ENCODE measurements around the gene CELF5. TPM values are rescaled to one million over a fixed set of nuclear protein-coding genes. Genes with fewer than 3 reads are reported as not detected.

Gene CELF5
- total RNA-seq, 1 experiment from 2014 or later = 1.2 TPM

GRCh38 chr19:3178377-3178972 is 46.0 kb upstream of the CELF5 start, which contains the start of gene S1PR4:
S1PR4 (plus strand) TSS chr19:3178769; CDS start chr19:3178793, 24 bp downstream.
- in situ Hi-C loops (cut with HindIII; ENCODE audit: low pct_unique_long_range_greater_than_20kb, low sequenced_read_pairs) = no loop called here
- Histone ChIP-seq H3K4me1 (ENCODE audit: control insufficient read depth, insufficient read depth, low read length) (peaks cover 12% of the 10 kb centered on the region), H3K4me3 (ENCODE audit: low read depth in 2 of 2, low read length in 2 of 2) (no peak within 1 kb of the TSS), H3K36me3 (ENCODE audit: control insufficient read depth, insufficient read depth, low read length) (no peaks in the 10 kb centered on the region), H3K27me3 (ENCODE audit: control insufficient read depth, insufficient read depth, low read length) (no peaks in the 10 kb centered on the region), H3K9me3 (ENCODE audit: control insufficient read depth, insufficient read depth, low read depth, low read length) (no peaks in the 10 kb centered on the region), H3K27ac (ENCODE audit: low read length) (no peak within 1 kb of the TSS)
- intact Hi-C loops (cut with micrococcal nuclease; ENCODE audit: unreplicated experiment) = no loop called here
- DNase-seq (ENCODE audit: low read depth, low spot score) (no peak), ATAC-seq (no peak)
- CTCF ChIA-PET = no interaction called here
- TF ChIP-seq SIN3A (IDR thresholded peaks at IDR 0.05; ENCODE audit: borderline replicate concordance, insufficient read depth, low read depth, low read length) (no peak), POLR2AphosphoS5 (IDR thresholded peaks at IDR 0.05; ENCODE audit: low read depth, low read length) (no peak)
- no TSS peak for BruUV-seq (replicated peaks)
- POLR2A ChIA-PET = no interaction called here

GRCh38 chr19:3178973-3179738 is 45.3 kb upstream of the CELF5 start:
- no peak overlapping the region for H3K4me3 ChIP-seq (ENCODE audit: low read depth in 2 of 2, low read length in 2 of 2)
- no TSS peak for BruUV-seq (replicated peaks)
- POLR2A ChIA-PET = no interaction called here
- no peak overlapping the region for H3K27ac ChIP-seq (ENCODE audit: low read length)
- ATAC-seq (no peak), DNase-seq (ENCODE audit: low read depth, low spot score) (no peak)
- no peaks in the 10 kb centered on the region for H3K9me3 ChIP-seq (ENCODE audit: control insufficient read depth, insufficient read depth, low read depth, low read length)
- H3K4me1 ChIP-seq (ENCODE audit: control insufficient read depth, insufficient read depth, low read length) = peaks cover 12% of the 10 kb centered on the region
- no peaks in the 10 kb centered on the region for H3K27me3 ChIP-seq (ENCODE audit: control insufficient read depth, insufficient read depth, low read length)
- CTCF ChIA-PET = no interaction called here
- no peak for TF ChIP-seq SIN3A (IDR thresholded peaks at IDR 0.05; ENCODE audit: borderline replicate concordance, insufficient read depth, low read depth, low read length)
- TF ChIP-seq REST (IDR thresholded peaks at IDR 0.05; ENCODE audit: insufficient read depth in 1 of 2, low read depth in 2 of 2, low read length in 1 of 2) = no peak
- TF ChIP-seq TCF7L2 (IDR thresholded peaks at IDR 0.05; ENCODE audit: low read depth, low read length) = no peak
- TF ChIP-seq CTCF (IDR thresholded peaks at IDR 0.05) = no peak
- TF ChIP-seq POLR2AphosphoS5 (IDR thresholded peaks at IDR 0.05; ENCODE audit: low read depth, low read length) = no peak
- in situ Hi-C loops (cut with HindIII; ENCODE audit: low pct_unique_long_range_greater_than_20kb, low sequenced_read_pairs) (no loop called here), intact Hi-C loops (cut with micrococcal nuclease; ENCODE audit: unreplicated experiment) (no loop called here)
- H3K36me3 ChIP-seq (ENCODE audit: control insufficient read depth, insufficient read depth, low read length) = no peaks in the 10 kb centered on the region
